Measurements from ENCODE around the gene GRK5.
"Not testable (repeated sequence)": the region's sequence is repeated elsewhere in the genome, so short reads cannot be mapped to it uniquely, and the experiment has no call there.

The GRK5 gene

DNA sequence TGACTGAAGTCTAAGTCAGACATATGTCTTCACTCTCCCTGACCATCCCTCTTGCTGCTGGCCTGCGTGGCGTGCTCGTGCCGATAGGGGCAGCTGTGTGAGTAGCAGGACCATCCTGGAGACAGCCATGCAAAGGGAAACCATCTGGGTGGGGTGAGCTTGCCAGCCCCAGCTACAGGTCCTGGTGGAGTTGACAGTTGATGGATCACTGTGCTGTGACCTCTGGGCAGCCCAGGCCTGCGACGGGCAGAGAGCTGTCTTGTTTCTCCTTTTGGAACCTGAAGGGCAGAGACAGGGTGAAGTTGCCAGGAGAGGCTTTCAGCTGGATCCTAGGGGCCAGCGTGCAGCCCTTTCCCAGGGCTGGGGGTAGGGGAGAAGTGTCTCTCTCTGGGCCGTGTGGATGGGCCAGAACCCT is 44.7 kb downstream of the GRK5 start:
- DNase-seq: no peak

GRCh38 chr10:119252470-119253151 is 45.2 kb downstream of the GRK5 start:
- no peak for DNase-seq

GRCh38 chr10:119253433-119254174 is 46.2 kb downstream of the GRK5 start:
- DNase-seq: peak; percentile 60 to 67

DNA sequence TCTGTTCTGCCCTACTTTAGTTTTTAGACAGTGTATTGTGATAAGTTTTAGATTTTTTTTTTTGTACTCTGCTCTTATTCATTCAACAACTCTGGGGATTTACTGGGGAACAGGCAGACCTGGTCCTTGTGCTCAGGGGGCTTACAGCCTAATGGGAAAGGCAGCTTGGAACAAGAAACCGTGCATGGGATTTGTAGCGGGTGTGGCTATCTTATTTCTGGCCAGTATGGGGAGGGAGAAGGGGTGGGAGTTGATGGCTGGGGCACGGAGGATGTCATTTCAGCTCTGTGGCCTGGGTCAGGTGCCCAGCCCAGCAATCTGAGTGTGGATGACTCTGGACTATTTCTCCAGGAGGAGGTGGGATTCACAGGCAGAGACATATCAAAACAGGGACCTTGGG is 47.0 kb downstream of the GRK5 start:
- DNase-seq: no peak

GRCh38 chr10:119256030-119256429 is 48.7 kb downstream of the GRK5 start:
- no peak for DNase-seq

- no peak for DNase-seq
These were observed 49.5 kb downstream of the GRK5 start for GRCh38 chr10:119256897-119257296.

- no peak for DNase-seq
These were observed 50.6 kb downstream of the GRK5 start for GRCh38 chr10:119257899-119258419.

GRCh38 chr10:119259345-119259744 is 52.0 kb downstream of the GRK5 start:
- DNase-seq: no peak

DNA sequence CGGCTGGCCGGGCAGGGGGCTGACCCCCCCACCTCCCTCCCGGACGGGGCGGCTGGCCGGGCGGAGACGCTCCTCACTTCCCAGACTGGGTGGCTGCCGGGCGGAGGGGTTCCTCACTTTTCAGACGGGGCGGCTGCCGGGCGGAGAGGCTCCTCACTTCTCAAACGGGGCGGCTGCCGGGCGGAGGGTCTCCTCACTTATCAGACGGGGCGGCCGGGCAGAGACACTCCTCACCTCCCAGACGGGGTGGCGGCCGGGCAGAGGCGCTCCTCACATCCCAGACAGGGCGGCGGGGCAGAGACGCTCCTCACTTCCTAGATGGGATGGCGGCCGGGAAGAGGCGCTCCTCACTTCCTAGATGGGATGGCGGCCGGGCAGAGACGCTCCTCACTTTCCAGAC is 53.6 kb downstream of the GRK5 start:
- DNase-seq: not testable (repeated sequence)

GRCh38 chr10:119263951-119264617 is 56.7 kb downstream of the GRK5 start:
- DNase-seq: no peak

- no peak for DNase-seq
These were observed 58.3 kb downstream of the GRK5 start for GRCh38 chr10:119265691-119266090.

GRCh38 chr10:119267384-119267783 is 60.0 kb downstream of the GRK5 start:
- DNase-seq: no peak

DNA sequence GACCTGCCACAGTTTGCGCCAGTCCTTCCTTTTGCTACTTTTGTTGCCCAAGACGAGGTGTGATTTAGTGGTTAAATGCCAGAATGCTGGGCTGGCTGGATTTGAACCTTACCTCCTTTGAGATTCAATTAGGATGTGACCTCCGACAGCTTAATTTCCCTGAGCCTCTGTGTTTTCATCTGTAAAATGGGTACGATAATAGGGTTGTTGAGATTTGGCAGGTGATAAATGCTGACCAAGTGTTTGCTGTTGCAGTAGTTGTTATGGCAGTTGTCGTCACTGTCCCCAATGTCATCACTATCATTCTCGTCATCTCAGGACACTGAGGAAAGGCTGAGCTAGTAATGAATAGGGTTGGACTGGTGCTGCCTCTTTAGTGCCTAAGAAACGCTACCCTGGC is 61.1 kb downstream of the GRK5 start:
- DNase-seq: no peak

DNA sequence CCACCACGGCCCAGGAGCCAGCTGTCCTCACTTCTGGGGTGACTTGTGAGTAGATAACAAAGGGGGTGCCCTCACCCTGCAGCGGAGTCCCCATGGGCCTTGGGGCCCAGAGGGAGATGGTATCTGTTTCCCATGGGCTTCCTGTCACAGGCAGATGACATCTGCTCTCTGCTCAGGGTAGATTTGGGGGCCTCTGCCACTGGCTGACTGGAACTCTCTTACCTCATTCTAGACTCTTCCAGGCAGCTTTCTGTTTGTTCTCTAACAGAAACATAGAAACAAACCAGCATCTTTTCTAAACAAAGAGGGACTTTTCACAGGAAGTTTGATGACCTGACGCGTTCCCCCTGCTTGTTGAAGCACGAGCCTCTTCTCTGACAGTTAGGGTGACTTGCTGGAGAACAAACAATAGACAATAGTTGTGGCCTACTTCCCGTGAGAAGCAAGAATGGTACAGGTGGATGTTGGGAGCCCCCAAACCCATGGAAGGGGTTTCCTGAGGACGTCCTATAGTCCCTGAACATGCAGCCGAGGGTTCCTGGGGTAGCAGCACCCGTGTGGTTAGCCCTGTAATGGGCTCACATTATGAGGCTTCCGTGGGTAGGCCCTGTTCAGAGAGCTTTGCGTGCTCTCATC is 61.6 kb downstream of the GRK5 start:
- peak; percentile 37 to 53 for DNase-seq

- no peak for DNase-seq
These were observed 62.4 kb downstream of the GRK5 start for GRCh38 chr10:119269737-119270136.

DNA sequence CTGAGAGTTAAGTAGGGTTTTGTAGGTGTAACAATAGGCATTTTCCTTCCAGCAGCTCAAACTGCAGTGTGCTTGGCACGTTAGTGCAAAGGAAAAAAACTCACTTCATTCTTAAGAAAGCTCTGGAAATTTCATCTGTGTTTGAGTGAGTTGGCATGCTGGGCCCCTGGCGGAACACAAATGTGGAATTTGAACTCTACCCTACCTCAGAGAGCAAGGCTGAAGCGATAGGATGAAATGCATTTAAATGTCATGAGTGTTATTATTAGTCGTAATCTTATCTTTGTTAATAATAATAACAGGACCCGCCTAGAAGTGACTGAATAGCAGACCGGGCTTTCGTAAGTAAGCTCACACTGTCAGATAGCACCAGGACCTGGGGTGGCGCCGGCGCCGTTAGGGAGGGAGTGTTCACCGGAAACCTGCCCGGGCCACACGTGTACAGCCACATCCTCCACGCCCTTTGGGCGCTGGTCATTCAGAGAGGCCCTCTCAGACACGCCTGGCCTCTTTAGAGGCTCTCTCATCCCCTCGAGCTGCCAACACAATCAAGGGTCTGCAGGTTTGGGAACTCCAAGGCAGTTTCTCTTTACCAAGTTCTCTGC is 63.5 kb downstream of the GRK5 start:
- DNase-seq: peak; percentile 48 to 62

GRCh38 chr10:119272338-119272734 is 65.0 kb downstream of the GRK5 start:
- not testable (repeated sequence) for DNase-seq

GRCh38 chr10:119272736-119273135 is 65.4 kb downstream of the GRK5 start:
- no peak for DNase-seq

DNA sequence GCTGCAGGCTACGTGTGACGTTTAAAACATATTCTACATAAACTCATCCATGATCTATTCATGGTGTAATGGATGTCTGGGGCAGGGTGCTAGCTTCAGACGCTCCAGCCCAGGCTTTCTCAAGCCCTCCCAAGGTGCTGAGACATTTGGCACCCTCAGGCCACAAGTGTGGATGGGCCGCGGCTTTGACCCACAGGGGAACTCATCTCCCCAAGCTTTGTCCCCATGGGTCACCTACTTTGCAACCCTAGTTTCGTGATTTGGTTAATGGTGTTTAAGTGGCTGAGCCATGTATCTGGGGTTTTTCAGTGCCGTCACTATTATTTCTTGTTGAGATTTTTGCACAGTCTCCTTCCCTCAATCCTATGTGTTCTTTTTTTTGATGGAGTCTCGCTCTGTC is 66.0 kb downstream of the GRK5 start:
- DNase-seq: no peak

DNA sequence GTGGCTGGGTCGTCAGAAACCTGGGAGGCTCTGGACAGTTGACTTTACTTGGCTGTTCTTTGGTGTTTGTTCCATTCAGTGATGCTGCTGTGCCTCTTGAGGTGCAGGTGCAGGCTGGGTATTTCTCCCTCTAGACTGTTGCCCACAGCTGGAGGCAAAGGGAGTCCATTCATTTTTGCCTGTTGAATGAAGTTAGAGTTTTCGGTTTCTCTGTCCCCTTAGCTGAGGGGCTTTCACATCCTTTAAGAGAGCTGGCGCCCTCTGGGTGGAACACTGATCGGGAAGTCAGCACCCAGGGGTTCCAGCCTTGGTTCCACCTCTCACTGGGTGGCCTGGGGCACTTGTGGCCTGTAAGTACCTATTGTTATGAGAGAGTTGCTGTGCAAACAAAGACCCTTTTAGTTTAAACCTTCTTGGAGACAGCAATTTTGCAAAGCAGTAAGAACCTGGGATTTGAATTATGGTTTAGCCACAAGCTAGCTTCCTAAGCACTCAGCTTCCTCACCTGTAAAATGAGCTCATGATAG is 67.2 kb downstream of the GRK5 start:
- DNase-seq: no peak

DNA sequence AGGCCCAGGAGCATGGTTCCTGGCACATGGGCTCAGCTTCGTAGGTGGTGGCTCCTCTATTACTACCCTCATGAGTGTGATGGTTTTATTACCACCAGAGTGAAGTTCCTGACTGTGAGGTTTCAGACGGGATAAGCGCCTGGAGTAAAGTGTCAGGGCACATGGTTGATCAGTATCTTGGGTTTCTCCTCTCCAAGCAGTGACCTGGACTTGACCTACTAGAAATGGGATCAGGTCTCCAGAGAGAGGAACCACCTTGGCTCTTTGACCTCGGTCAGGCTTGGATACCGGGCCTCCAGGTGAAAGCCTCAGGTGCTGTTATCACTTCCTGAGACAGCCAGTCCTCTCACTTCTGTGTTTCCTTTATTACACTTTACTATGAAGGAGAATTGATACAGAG is 67.7 kb downstream of the GRK5 start:
- no peak for DNase-seq

DNA sequence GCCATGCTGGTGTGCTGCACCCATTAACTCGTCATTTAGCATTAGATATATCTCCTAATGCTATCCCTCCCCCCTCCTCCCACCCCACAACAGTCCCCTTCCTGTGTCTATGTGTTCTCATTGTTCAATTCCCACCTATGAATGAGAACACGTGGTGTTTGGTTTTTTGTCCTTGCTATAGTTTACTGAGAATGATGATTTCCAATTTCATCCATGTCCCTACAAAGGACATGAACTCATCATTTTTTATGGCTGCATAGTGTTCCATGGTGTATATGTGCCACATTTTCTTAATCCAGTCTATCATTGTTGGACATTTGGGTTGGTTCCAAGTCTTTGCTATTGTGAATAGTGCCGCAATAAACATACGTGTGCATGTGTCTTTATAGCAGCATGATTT is 68.8 kb downstream of the GRK5 start:
- not testable (repeated sequence) for DNase-seq

All from stimulated activated CD4-positive, alpha-beta T cell treated with anti-CD3 and anti-CD28 coated beads, Interleukin-2, amount 100 ng/mL, for 24 hours (primary cell).